OCI-LY3 (cell line): Measurements from ENCODE around the gene LTBR.

ENCODE experiments used
- H2AFZ ChIP-seq: fragments of 200-600, 300-600 bp; shearing (Covaris generic); 2 replicates; pipeline ENCODE4 v1.6.0; 2014; ENCODE audit warnings: antibody characterized with exemption, low read depth, low read length
- H3K27ac ChIP-seq: fragments of 200-600, 300-600 bp; sonication (generic); 2 replicates; pipeline ENCODE4 v1.5.1; 2014; ENCODE audit warnings: mild to moderate bottlenecking, low read length, moderate library complexity, mixed read lengths
- H3K27me3 ChIP-seq: fragments of 200-600, 300-600 bp; sonication (generic); 2 replicates; pipeline ENCODE4 v1.6.1; 2014; ENCODE audit warnings: low read depth, low read length, mixed read lengths
- H3K36me3 ChIP-seq: fragments of 200-600, 300-600 bp; sonication (generic); replicated peaks from 2 replicates; pipeline ENCODE3; 2014; ENCODE audit warnings: low read depth, low read length, mixed read lengths
- H3K4me1 ChIP-seq: fragments of 300-600, 200-600 bp; sonication (generic); 2 replicates; pipeline ENCODE4 v1.6.1; 2014; ENCODE audit warnings: low read length, mixed read lengths
- H3K4me2 ChIP-seq: fragments of 200-600, 300-600 bp; sonication (generic); 2 replicates; pipeline ENCODE4 v1.6.1; 2014; ENCODE audit warnings: low read length, mixed read lengths
- H3K4me3 ChIP-seq: fragments of 300-600, 200-600 bp; sonication (generic); 2 replicates; pipeline ENCODE4 v1.5.1; 2014; ENCODE audit warnings: antibody characterized with exemption, mild to moderate bottlenecking, low read length, moderate library complexity
- H3K79me2 ChIP-seq: fragments of 300-600, 200-600 bp; shearing (Covaris generic); 2 replicates; pipeline ENCODE4 v1.6.1; 2014; ENCODE audit warnings: mild to moderate bottlenecking, low read length, mixed read lengths
- H3K9ac ChIP-seq: fragments of 300-600, 200-600 bp; shearing (Covaris generic); 2 replicates; pipeline ENCODE4 v1.6.0; 2014; ENCODE audit warnings: mild to moderate bottlenecking, low read length, moderate library complexity
- H3K9me3 ChIP-seq: fragments of 200-600, 300-600 bp; shearing (Covaris generic); 2 replicates; pipeline ENCODE4 v1.6.1; 2014; ENCODE audit warnings: low read length, mixed read lengths; ENCODE audit not compliant: insufficient read depth
- H4K20me1 ChIP-seq: fragments of 200-600, 300-600 bp; sonication (generic); 2 replicates; pipeline ENCODE4 v1.6.1; 2016; ENCODE audit warnings: low read length, mixed read lengths; ENCODE audit not compliant: insufficient read depth
- EZH2phosphoT487 ChIP-seq: fragments of 200-600 bp; shearing (Covaris generic); IDR thresholded peaks from 2 replicates; pipeline ENCODE4 v1.6.1; 2018; ENCODE audit warnings: antibody characterized with exemption, mixed run types, low read depth
- TF ChIP-seq, protein P1 (sequence below): fragments of 200-600, 300-600 bp; sonication (generic); IDR thresholded peaks from 2 replicates; pipeline ENCODE4 v1.5.1; 2014; ENCODE audit warnings: antibody characterized with exemption, low read length, low read depth

LTBR gene

DNA sequence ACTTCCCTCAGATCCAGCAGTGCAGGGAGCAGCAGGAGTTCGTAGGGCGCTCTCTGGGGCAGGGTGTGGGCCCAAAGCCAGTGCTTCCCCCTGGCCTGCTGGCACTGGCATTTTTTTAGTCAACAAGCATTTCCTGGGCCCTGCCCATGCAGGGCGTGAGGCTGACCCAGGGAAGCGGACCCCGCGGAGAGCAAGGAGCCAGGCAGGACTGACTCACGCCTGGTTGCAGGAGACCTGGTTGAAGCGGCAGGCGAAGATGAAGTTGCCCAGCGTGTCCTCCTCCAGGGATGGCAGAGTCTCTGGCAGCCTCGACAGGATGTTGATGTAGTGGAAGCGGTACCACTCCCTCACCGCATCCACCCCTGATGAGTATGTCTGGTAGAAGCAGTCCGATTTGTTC is 22.1 kb upstream of the LTBR start:
- H3K9me3 ChIP-seq: no peaks in the 10 kb centered on the region
- H3K4me2 ChIP-seq: no peak overlapping the region
- H3K9ac ChIP-seq: no peak overlapping the region
- H4K20me1 ChIP-seq: no peaks in the 10 kb centered on the region
- no peak overlapping the region for H2AFZ ChIP-seq
- H3K36me3 ChIP-seq: no peaks in the 10 kb centered on the region
- H3K79me2 ChIP-seq: no peaks in the 10 kb centered on the region
- H3K4me1 ChIP-seq: no peaks in the 10 kb centered on the region
- TF ChIP-seq, protein P1, sequence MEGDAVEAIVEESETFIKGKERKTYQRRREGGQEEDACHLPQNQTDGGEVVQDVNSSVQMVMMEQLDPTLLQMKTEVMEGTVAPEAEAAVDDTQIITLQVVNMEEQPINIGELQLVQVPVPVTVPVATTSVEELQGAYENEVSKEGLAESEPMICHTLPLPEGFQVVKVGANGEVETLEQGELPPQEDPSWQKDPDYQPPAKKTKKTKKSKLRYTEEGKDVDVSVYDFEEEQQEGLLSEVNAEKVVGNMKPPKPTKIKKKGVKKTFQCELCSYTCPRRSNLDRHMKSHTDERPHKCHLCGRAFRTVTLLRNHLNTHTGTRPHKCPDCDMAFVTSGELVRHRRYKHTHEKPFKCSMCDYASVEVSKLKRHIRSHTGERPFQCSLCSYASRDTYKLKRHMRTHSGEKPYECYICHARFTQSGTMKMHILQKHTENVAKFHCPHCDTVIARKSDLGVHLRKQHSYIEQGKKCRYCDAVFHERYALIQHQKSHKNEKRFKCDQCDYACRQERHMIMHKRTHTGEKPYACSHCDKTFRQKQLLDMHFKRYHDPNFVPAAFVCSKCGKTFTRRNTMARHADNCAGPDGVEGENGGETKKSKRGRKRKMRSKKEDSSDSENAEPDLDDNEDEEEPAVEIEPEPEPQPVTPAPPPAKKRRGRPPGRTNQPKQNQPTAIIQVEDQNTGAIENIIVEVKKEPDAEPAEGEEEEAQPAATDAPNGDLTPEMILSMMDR: no peak
- TF ChIP-seq EZH2phosphoT487: no peak
- peaks cover 16% of the 10 kb centered on the region; the same call in 1 of the 2 replicates for H3K27me3 ChIP-seq
- H3K4me3 ChIP-seq: no peak overlapping the region
- H3K27ac ChIP-seq: no peak overlapping the region

DNA sequence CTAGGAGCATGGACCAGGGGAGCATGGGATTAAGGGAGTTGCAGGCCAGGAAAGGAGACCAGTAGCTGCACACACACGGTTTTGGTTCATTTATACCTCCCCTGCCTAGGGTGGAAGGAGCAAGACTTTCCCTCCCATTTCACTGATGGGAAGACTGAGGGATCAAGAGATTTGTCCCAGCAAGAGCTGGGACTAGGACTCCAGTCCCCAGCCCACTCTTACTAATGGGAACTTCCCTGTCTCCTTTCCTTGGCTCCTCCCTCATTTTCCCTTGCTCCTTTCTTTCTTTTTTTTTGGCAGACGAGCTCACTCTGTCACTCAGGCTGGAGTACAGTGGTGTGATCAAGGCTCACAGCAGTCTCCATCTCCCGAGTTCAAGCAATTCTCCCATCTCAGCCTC is 21.6 kb upstream of the LTBR start:
- H4K20me1 ChIP-seq: no peaks in the 10 kb centered on the region
- H3K36me3 ChIP-seq: no peaks in the 10 kb centered on the region
- H2AFZ ChIP-seq: no peak overlapping the region
- no peaks in the 10 kb centered on the region for H3K79me2 ChIP-seq
- TF ChIP-seq, protein P1: no peak
- TF ChIP-seq EZH2phosphoT487: no peak
- H3K9ac ChIP-seq: no peak overlapping the region
- H3K4me1 ChIP-seq: peaks cover 3% of the 10 kb centered on the region
- no peaks in the 10 kb centered on the region for H3K9me3 ChIP-seq
- H3K4me2 ChIP-seq: no peak overlapping the region
- H3K4me3 ChIP-seq: no peak overlapping the region
- no peak overlapping the region for H3K27ac ChIP-seq
- peaks cover 16% of the 10 kb centered on the region; the same call in 1 of the 2 replicates for H3K27me3 ChIP-seq

DNA sequence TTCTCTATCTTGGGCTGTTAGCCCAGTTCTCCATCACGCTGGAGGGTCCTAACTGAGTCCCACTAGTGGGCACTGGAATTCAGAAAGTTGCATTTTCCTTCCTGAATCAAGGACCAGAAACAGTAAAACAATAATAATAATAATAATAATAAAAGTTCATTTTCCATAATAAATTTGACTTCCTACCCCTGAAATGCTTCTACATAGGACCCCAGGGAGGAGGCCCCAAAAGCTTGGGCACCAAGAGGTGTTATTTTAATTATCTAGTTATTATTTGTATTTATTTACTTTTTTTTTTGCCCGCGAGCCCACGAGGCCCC is 21.0 kb upstream of the LTBR start:
- Histone ChIP-seq H3K79me2 (no peaks in the 10 kb centered on the region), H3K4me3 (no peak overlapping the region), H2AFZ (no peak overlapping the region)

DNA sequence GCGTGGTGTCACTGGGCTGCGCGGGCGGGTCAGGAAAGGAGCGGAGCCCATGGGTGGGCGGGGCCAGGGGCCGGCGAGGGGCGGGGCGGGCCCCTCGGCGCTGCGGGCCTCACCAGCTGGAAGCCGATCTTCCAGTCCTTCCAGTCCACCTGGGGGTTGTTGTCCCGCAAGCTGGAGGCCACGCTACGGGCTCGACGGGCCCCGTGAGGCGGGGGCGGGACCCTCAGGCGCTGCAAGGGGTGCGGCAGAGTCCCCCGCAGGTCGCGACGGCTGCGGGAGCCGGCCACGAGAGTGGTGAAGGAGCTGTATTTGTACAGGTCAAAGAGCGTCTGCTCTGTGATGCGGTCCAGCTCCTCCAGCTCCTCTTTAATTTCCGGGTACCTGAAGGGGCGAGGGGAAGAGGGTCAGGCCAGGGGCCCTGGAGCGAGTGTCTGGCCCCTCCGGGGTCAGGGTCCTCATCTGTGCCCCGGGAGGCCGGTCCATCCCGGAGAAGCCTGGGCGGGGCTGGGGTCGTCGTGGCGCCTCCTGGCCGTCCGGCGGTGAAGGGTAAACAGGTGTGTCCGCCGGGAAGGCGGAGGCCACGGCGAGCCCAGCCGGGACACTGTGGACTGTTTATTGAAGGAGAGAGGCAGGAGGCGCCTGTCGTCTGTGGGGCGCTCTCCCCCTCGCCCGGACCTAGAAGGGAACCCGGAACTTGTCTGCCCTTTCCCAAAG is 20.5 kb upstream of the LTBR start:
- Histone ChIP-seq H3K27ac (no peak overlapping the region), H4K20me1 (no peaks in the 10 kb centered on the region), H3K4me2 (no peak overlapping the region), H3K4me1 (peaks cover 13% of the 10 kb centered on the region), H3K4me3 (no peak overlapping the region), H3K36me3 (no peaks in the 10 kb centered on the region), H2AFZ (no peak overlapping the region), H3K27me3 (peaks cover 12% of the 10 kb centered on the region; the same call in 1 of the 2 replicates), H3K9me3 (no peaks in the 10 kb centered on the region), H3K9ac (no peak overlapping the region), H3K79me2 (no peaks in the 10 kb centered on the region)
- no peak for TF ChIP-seq EZH2phosphoT487
- TF ChIP-seq, protein P1: no peak

More for the DNA sequence above, 21.0 kb upstream of the LTBR start:
- Histone ChIP-seq H3K9me3 (no peaks in the 10 kb centered on the region), H3K27ac (no peak overlapping the region), H3K36me3 (no peaks in the 10 kb centered on the region), H3K4me1 (peaks cover 9% of the 10 kb centered on the region), H3K4me2 (no peak overlapping the region), H3K27me3 (peaks cover 15% of the 10 kb centered on the region; the same call in 1 of the 2 replicates), H3K9ac (no peak overlapping the region), H4K20me1 (no peaks in the 10 kb centered on the region)
- TF ChIP-seq, protein P1: no peak
- no peak for TF ChIP-seq EZH2phosphoT487
